ENCODE results near the gene DHCR24.

DNA sequence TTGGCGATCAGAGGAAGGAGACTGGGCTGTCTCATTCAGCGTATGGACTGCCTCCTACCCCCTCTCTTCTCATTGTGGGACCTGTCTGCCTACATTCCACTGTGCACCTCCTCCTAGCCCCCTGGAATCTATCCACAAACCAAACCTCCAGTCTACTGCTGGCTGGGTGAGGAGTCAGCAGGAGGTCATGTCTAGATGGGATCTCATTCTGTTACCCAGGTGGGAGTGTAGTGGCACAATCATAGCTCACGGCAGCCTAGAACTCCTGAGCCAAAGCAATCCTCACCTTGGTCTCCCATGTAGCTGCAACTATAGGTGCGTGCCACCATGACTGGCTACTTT lies 67.8 kb downstream of the DHCR24 start:
- TF ChIP-seq CTCF (IDR thresholded peaks at IDR 0.05) (no peak), POLR2A (IDR thresholded peaks at IDR 0.05) (no peak)
